PC-9 (cell line): ENCODE results near the gene HAGHL. TPM values are rescaled to one million over a fixed set of nuclear protein-coding genes. Genes with fewer than 3 reads are reported as not detected.

Experiments
- BruUV-seq: library from RNA; stranded (reverse); fragments of 400-500 nt; replicated peaks from 2 replicates; lab custom pipeline; 2021; lab: Mats Ljungman, UMichigan
- CTCF ChIA-PET: fragments of 300-600 bp; sonication (Branson Sonifier 250); formaldehyde crosslinking; loops from one replicate; lab custom pipeline; 2022; ENCODE audit warnings: antibody characterized with exemption; lab: Charles Lee
- POLR2A ChIA-PET: fragments of 300-600 bp; sonication (Branson Sonifier 250); formaldehyde crosslinking; loops from one replicate; lab custom pipeline; 2022; ENCODE audit warnings: antibody characterized with exemption; ENCODE audit not compliant: unreplicated experiment; lab: Charles Lee
- DNase-seq, 2 experiments: peaks; one replicate each; pipeline versions ENCODE4 v3.0.0 to v3.0.0-alpha.2; 2015 to 2022; ENCODE audit warnings: mixed read lengths in 1 of 2
- H2AFZ ChIP-seq: fragments of 200-600 bp; sonication (generic); 2 replicates; pipeline ENCODE4 v1.8.1; 2017; ENCODE audit warnings: antibody characterized with exemption
- H3F3A ChIP-seq: fragments of 200-600 bp; sonication (generic); 2 replicates; pipeline ENCODE4 v1.8.1; 2017; ENCODE audit warnings: antibody characterized with exemption, mild to moderate bottlenecking, low read depth; ENCODE audit not compliant: insufficient read depth
- H3K27ac ChIP-seq: fragments of 200-600 bp; sonication (generic); 2 replicates; pipeline ENCODE4 v1.6.1; 2016; ENCODE audit warnings: mixed run types
- H3K27me3 ChIP-seq: fragments of 200-600 bp; sonication (generic); 2 replicates; pipeline ENCODE4 v1.6.1; 2016; ENCODE audit warnings: low read depth, mixed run types; ENCODE audit not compliant: insufficient read depth
- H3K36me3 ChIP-seq: fragments of 200-600 bp; sonication (generic); 2 replicates; pipeline ENCODE4 v1.6.1; 2016; ENCODE audit warnings: low read depth, mixed run types
- H3K4me1 ChIP-seq: fragments of 200-600 bp; sonication (generic); replicated peaks from 2 replicates; pipeline ENCODE4 v1.6.1; 2016; ENCODE audit warnings: mixed run types; ENCODE audit not compliant: insufficient read depth
- H3K4me2 ChIP-seq: fragments of 200-600 bp; sonication (generic); 2 replicates; pipeline ENCODE4 v1.6.1; 2017; ENCODE audit warnings: mixed run types
- H3K4me3 ChIP-seq: fragments of 200-600 bp; sonication (generic); 2 replicates; pipeline ENCODE4 v1.6.1; 2016; ENCODE audit warnings: mixed run types
- H3K79me2 ChIP-seq: fragments of 200-600 bp; sonication (generic); 2 replicates; pipeline ENCODE4 v1.6.1; 2017; ENCODE audit warnings: low read depth, mixed run types
- H3K9me2 ChIP-seq: fragments of 200-600 bp; sonication (generic); 2 replicates; pipeline ENCODE4 v1.8.1; 2017; ENCODE audit warnings: mild to moderate bottlenecking; ENCODE audit not compliant: insufficient read depth
- H3K9me3 ChIP-seq: fragments of 200-600 bp; sonication (generic); 2 replicates; pipeline ENCODE4 v1.8.1; 2016; ENCODE audit warnings: low read depth; ENCODE audit not compliant: insufficient read depth
- H4K20me1 ChIP-seq: fragments of 200-600 bp; sonication (generic); 2 replicates; pipeline ENCODE4 v1.8.1; 2017; ENCODE audit not compliant: insufficient read depth
- CTCF ChIP-seq: fragments of 200-600 bp; sonication (generic); conservative IDR thresholded peaks from 2 replicates; pipeline ENCODE4 v1.6.1; 2017; ENCODE audit warnings: mixed run types, antibody characterized with exemption, mild to moderate bottlenecking, moderate library complexity
- EZH2 ChIP-seq: fragments of 200-600 bp; sonication (generic); IDR thresholded peaks from 2 replicates; pipeline ENCODE4 v1.8.0; 2017; ENCODE audit warnings: antibody characterized with exemption, low read depth
- intact Hi-C: fragments of 100-400 bp; cut with micrococcal nuclease; formaldehyde crosslinking; loops from one replicate; pipeline ENCODE4 v1.10.0; 2022; ENCODE audit not compliant: unreplicated experiment
- total RNA-seq: library from RNA; stranded (reverse); gene quantifications from 2 replicates; pipeline ENCODE4 v1.2.3, GENCODE V29; 2021

Gene HAGHL
- total RNA-seq, 1 experiment from 2014 or later = 31.0 TPM

GRCh38 chr16:720447-720989 is 6.4 kb upstream of the HAGHL start:
- peaks cover 12% of the 10 kb centered on the region; the same call in 1 of the 2 replicates for H4K20me1 ChIP-seq
- POLR2A ChIA-PET = interaction anchor here (0.5 to 1.0 kb wide), 5 partner anchors 8 to 154 kb away, joined by 4 to 9 read pairs (median 5); partner anchors contain the start of genes CIAO3 and METTL26
- BruUV-seq = TSS peak; percentile 36
- H3K36me3 ChIP-seq = no peaks in the 10 kb centered on the region
- H3F3A ChIP-seq = peaks cover 36% of the 10 kb centered on the region
- CTCF ChIA-PET = interaction anchor here (0.5 to 0.6 kb wide), 3 partner anchors 40 to 350 kb away, joined by 3 to 11 read pairs (median 4); partner anchors contain the start of genes MRPL28 and STUB1
- TF ChIP-seq EZH2 (no peak), CTCF (peak; percentile 20; the same call in 1 of the 2 replicates)
- peaks cover 35% of the 10 kb centered on the region for H3K4me1 ChIP-seq
- H3K9me3 ChIP-seq = no peaks in the 10 kb centered on the region
- DNase-seq = peak in 1 of 2 experiments; percentile 55
- intact Hi-C loops = loop anchor here (2.0 kb wide), 1 partner anchor 64 kb away; no protein-coding TSS in a partner anchor
- H3K4me2 ChIP-seq = peak overlapping the region; percentile 94
- no peaks in the 10 kb centered on the region for H3K9me2 ChIP-seq
- peak overlapping the region; percentile 75 for H2AFZ ChIP-seq
- H3K79me2 ChIP-seq = peaks cover 8% of the 10 kb centered on the region
- H3K27ac ChIP-seq = peak overlapping the region; percentile 55
- H3K4me3 ChIP-seq = peak overlapping the region; percentile 98
- no peaks in the 10 kb centered on the region for H3K27me3 ChIP-seq

DNA sequence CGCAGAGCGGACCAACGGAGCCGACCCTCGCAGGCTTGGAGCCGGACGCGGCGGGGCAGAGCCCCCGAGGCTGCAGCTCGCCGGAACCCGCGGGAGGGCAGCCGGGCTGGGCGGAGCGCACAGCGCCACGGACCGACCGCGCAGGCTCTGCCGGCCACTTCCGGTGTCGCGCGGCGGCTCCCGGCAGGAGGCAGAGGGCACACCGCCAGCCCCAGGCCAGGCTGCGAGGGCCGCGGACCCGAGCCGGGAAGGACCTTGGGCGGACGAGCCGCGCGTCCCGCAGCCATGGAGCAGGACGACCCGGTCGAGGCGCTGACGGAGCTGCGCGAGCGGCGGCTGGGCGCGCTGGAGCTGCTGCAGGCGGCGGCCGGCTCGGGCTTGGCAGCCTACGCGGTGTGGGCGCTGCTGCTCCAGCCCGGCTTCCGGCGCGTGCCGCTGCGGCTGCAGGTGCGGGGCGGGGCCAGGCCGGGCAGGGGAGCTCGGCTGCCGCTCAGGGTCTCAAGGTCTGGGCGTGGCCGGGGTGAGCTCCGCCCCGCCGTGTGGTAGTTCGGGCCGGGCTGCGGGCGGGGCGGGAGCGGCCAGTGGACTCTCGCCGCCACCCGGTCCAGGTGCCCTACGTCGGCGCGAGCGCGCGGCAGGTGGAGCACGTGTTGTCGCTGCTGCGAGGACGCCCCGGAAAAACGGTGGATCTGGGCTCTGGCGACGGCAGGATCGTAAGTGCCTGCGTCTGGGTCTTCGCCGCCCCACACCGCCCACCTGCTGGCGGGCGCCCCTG is 5.7 kb upstream of the HAGHL start, which contains the start of gene ANTKMT:
ANTKMT (plus strand) TSS at position 157 of the 775 bp plus-strand sequence; CDS start at position 286, 129 bp downstream.
- ChIA-PET CTCF (interaction anchor here (0.5 to 0.6 kb wide), 3 partner anchors 49 to 332 kb away, joined by 3 to 7 read pairs (median 7); no protein-coding TSS in a partner anchor), POLR2A (interaction anchor here (0.6 to 1.0 kb wide), 5 partner anchors 39 to 67 kb away, joined by 3 to 9 read pairs (median 4); partner anchors contain the start of genes CHTF18, MSLN and RPUSD1)
- intact Hi-C loops = loop anchor here (2.0 kb wide), 1 partner anchor 64 kb away; no protein-coding TSS in a partner anchor
- Histone ChIP-seq H3K9me3 (no peaks in the 10 kb centered on the region), H3K36me3 (no peaks in the 10 kb centered on the region), H3K4me1 (peaks cover 31% of the 10 kb centered on the region), H3K27ac (peak within 1 kb of the TSS; percentile 55), H3K4me2 (peak within 1 kb of the TSS; percentile 94), H3K79me2 (peaks cover 8% of the 10 kb centered on the region), H3F3A (peaks cover 40% of the 10 kb centered on the region), H3K9me2 (no peaks in the 10 kb centered on the region), H4K20me1 (peaks cover 13% of the 10 kb centered on the region; the same call in 1 of the 2 replicates), H2AFZ (peak within 1 kb of the TSS; percentile 75), H3K27me3 (no peaks in the 10 kb centered on the region), H3K4me3 (peak within 1 kb of the TSS; percentile 98)
- peak; percentile 73 to 95 for DNase-seq
- TF ChIP-seq CTCF (no peak; the same call in 1 of the 2 replicates), EZH2 (no peak)
- BruUV-seq = no TSS peak
